ENCODE data around the gene TENM4. TPM values are rescaled to one million over a fixed set of nuclear protein-coding genes. Genes with fewer than 3 reads are reported as not detected.

Gene TENM4
- polyA plus RNA-seq, 1 of the 3 experiments (the other 2 are of a cell fraction): 16.7 TPM

GRCh38 chr11:78926633-78927338 lies 514.0 kb downstream of the TENM4 start (continued):
- TF ChIP-seq YY1 (IDR thresholded peaks at IDR 0.05; ENCODE audit: low read depth) (no peak), NFIC (IDR thresholded peaks at IDR 0.05; ENCODE audit: borderline replicate concordance) (no peak), SIN3A (IDR thresholded peaks at IDR 0.05; ENCODE audit: borderline replicate concordance, low read depth, low read length) (no peak), RAD21 (IDR thresholded peaks at IDR 0.05; ENCODE audit: low read length) (no peak), MXI1 (IDR thresholded peaks at IDR 0.05; ENCODE audit: low read depth, low read length) (no peak), TCF12 (IDR thresholded peaks at IDR 0.05) (peak; percentile 75), USF2 (IDR thresholded peaks at IDR 0.05; ENCODE audit: borderline replicate concordance, low read depth, low read length) (no peak), SMC3 (IDR thresholded peaks at IDR 0.05; ENCODE audit: low read depth, low read length) (no peak), GABPA (IDR thresholded peaks at IDR 0.05; ENCODE audit: low read depth) (no peak), RFX5 (IDR thresholded peaks at IDR 0.05; ENCODE audit: low read length) (no peak), TEAD4 (IDR thresholded peaks at IDR 0.05; ENCODE audit: borderline replicate concordance, insufficient read depth) (no peak), USF1 (IDR thresholded peaks at IDR 0.05; ENCODE audit: borderline replicate concordance, low read depth) (no peak), FOXM1 (IDR thresholded peaks at IDR 0.05; ENCODE audit: low read depth) (no peak), REST (IDR thresholded peaks at IDR 0.05; ENCODE audit: low read depth, low read length) (no peak), RCOR1 (IDR thresholded peaks at IDR 0.05; ENCODE audit: low read length) (peak; percentile 89), FOSL2 (IDR thresholded peaks at IDR 0.05; ENCODE audit: borderline replicate concordance, low read depth) (no peak), TAF1 (IDR thresholded peaks at IDR 0.05; ENCODE audit: borderline replicate concordance, low read depth, low read length) (no peak)

Measured in SK-N-SH (cell line).